Cardiac fibroblast (primary cell): Measurements from ENCODE around the gene VAC14.

ENCODE experiments used
- DNase-seq, 2 donors: peaks; one replicate each; pipeline versions ENCODE4 v3.0.0 to v3.0.0-alpha.2; 2010; ENCODE audit warnings: low read depth in 2 of 2
- H3K4me3 ChIP-seq, 2 donors: replicated peaks in 1 of 2; 1 replicate in 1 of 2; 2 replicates in 1 of 2; pipeline ENCODE4 v1.5.1; 2011; ENCODE audit warnings: low read depth in 2 of 2, low read length in 2 of 2, mild to moderate bottlenecking in 2 of 2, moderate library complexity in 1 of 2
- TF ChIP-seq, protein P1 (sequence below): IDR thresholded peaks from one replicate; pipeline ENCODE4 v1.5.1; 2011; ENCODE audit warnings: low read depth, mild to moderate bottlenecking, low read length, inconsistent platforms

VAC14 gene

GRCh38 chr16:70699696-70700095 is 101.3 kb downstream of the VAC14 start:
- DNase-seq, result no peak
- TF ChIP-seq, protein P1, sequence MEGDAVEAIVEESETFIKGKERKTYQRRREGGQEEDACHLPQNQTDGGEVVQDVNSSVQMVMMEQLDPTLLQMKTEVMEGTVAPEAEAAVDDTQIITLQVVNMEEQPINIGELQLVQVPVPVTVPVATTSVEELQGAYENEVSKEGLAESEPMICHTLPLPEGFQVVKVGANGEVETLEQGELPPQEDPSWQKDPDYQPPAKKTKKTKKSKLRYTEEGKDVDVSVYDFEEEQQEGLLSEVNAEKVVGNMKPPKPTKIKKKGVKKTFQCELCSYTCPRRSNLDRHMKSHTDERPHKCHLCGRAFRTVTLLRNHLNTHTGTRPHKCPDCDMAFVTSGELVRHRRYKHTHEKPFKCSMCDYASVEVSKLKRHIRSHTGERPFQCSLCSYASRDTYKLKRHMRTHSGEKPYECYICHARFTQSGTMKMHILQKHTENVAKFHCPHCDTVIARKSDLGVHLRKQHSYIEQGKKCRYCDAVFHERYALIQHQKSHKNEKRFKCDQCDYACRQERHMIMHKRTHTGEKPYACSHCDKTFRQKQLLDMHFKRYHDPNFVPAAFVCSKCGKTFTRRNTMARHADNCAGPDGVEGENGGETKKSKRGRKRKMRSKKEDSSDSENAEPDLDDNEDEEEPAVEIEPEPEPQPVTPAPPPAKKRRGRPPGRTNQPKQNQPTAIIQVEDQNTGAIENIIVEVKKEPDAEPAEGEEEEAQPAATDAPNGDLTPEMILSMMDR, result no peak
- no peak overlapping the region for H3K4me3 ChIP-seq

- H3K4me3 ChIP-seq, result no peak overlapping the region
- no peak for DNase-seq
- TF ChIP-seq, protein P1, result no peak
Measured at GRCh38 chr16:70698901-70699300, 102.1 kb downstream of the VAC14 start.

DNA sequence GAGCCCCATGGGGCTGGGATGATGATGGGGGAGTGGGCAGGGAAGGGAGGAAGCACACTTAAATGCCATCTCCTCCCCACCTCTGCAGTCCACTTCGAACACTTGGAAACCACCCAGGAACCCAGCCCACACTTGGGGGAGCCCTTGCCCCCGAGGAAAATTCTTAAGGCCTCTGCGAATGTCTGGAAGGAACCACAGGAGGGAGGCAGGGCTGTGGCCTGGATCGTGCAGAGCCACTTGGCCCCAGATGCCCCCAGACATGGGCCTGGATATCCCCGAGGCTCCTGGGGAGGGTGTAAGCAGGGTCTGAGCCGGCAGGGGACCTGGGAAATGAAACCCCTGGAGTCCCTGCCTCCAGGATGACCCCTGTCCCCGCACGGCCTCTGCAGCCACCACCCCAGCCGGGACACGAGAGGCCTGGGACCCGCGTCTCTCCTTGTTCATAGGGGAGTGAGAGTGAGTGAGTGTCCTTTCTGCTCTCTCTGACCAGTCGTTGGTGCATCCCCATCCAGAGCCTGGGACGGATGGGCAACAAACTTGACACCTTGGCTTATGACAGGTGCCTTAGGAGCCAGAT is 103.3 kb downstream of the VAC14 start:
- no peak overlapping the region for H3K4me3 ChIP-seq
- TF ChIP-seq, protein P1, result no peak
- DNase-seq, result no peak

DNA sequence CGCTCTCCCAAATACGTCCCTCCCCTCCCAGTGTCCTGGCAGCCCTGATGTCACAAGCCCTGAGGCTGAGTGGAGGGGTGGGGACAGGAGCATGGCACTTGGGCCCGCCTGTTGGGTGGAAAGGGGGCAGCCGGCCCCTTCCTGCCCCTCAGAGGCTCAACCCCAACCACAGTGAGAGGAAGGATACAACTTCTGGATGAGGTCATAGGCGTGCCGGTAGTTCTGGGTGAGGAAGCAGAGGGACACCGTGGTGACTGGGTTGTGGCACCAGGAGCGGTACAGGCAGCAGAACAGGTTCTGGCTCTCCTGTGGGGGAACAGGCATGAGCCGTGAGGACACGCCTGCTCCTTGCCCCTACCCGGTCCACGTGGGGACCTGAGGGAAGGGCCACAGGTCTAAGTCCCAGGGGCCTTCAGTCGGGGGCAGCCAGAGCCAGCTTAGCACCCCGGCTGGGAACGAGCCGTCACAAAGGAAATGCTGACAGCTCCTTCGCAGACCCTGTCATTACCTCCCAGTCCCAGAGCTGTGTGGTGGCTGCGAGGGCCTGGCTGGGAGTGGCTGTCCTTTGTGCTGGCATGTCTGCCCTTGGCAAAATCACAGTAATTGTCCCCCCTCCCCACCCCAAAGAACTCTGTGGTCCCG is 103.9 kb downstream of the VAC14 start:
- H3K4me3 ChIP-seq, result no peak overlapping the region
- DNase-seq, result no peak
- TF ChIP-seq, protein P1, result no peak

DNA sequence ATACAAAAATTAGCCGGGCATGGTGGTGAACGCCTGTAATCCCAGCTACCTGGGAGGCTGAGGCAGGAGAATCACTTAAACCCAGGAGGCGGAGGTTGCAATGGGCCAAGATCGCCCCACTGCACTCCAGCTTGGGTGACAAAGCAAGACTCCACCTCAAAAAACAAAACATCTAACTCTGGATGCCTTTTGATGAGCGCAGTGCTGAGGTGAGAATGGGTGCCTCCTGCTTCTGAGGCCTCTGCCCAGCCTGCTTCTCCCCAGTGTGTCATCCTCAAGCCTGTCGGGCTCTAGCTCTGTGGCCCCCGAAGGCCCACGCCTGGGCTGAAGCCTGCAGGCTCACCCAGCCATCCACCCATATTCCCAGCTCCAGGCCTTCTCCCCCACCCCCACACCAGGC is 104.6 kb downstream of the VAC14 start:
- TF ChIP-seq, protein P1, result no peak
- H3K4me3 ChIP-seq, result no peak overlapping the region
- no peak for DNase-seq

DNA sequence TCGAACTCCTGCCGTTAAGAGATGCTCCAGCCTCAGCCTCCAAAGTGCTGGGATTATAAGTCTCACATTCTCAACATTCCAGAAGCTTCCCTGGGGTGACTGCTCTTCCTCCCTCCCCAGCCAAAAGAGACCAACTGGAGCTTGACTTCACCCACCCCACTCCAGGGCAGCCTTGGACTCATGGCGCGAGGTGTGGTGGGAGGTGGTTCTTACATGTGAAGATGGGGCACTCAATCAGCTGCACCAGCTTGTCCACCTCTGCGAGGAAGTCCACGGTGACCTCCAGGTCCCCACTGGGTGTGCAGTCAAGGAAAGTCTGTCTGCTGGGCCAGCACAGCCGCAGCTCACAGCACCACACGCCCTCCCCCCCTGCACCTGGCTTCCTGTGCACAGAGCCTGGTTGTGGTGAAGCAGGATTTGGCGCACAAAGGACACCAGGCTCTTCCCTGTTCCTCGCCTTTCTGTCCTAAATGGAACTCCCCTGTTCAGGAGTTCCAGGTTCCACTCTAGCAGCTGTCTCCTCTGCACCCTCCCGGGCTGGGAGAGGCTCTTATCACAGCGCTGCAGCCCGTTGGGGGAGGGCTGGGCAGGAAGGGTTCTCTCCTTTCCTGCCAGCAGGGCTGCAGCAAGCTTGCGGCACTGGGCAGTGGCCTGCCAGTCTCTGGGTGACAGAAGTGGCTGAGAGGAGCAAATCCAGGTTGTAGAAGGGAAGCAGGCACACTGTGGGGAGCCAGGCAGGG is 105.5 kb downstream of the VAC14 start:
- TF ChIP-seq, protein P1, result no peak
- DNase-seq, result peak in 1 of 2 donors; percentile 42
- H3K4me3 ChIP-seq, result no peak overlapping the region
